GM23248 (cell line): ENCODE data around the gene JARID2.

Experiments
- EZH2 ChIP-seq: fragments of 200-600 bp; sonication (generic); IDR thresholded peaks from 2 replicates; pipeline ENCODE4 v1.6.1; 2018; ENCODE audit warnings: antibody characterized with exemption, mild to moderate bottlenecking; ENCODE audit not compliant: insufficient read depth, poor library complexity, severe bottlenecking
- EZH2phosphoT487 ChIP-seq: fragments of 200-600 bp; sonication (generic); IDR thresholded peaks from 2 replicates; pipeline ENCODE4 v1.6.1; 2018; ENCODE audit warnings: antibody characterized with exemption, moderate library complexity, mild to moderate bottlenecking, low read depth; ENCODE audit not compliant: insufficient read depth

DNA sequence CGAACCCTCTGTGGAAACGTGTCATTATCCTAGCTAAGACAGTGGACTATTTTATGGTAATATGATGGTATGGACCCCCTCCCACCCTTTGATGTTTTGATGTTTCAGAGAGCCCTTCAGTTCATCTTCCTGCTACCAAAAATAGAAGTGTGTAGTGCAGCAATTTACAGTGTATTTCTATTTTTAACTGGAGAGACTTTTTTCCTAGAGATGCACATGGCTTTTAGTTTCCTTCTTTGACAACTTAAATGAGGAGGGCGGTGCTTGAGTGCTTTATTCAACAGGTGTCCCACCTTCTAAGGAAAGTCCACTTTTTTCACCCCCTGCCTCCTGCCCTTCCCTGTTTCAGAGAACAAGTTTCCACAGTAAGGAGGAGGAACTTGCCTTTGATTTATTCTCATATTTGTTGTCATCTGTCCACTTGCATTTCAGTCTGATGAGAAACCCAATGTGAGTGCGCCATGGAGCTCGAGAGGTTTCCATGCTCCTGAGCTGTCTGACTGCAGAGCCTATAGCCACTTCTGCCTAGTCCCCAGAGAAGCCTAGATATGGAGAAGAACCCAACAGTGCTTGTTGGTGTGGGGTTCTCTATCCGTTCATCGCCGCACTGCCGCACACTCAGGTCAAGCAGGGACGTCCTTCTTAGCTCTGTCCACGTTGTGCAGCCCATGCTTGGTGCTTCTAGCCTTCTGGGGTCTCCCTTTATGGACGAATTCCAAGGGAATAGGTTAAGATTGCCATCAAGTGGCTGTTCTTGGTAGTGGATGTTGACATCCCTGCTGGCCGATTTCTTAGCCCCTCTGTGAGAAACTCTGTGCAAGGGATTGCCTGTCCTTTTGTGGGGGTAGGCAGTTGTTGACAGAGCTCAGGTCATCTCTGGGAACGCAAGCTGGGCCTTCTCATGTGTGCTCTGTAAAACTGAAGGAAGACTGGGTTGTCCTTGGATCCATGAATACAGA, 144.2 kb downstream of the JARID2 start:
- no peak for TF ChIP-seq EZH2phosphoT487
- TF ChIP-seq EZH2, result no peak
